Measurements from ENCODE around the gene NELFB. TPM values are rescaled to one million over a fixed set of nuclear protein-coding genes. Genes with fewer than 3 reads are reported as not detected.
"Not testable (repeated sequence)": the region's sequence is repeated elsewhere in the genome, so short reads cannot be mapped to it uniquely, and the experiment has no call there.

Gene NELFB
- total and polyA plus RNA-seq, 4 donors, result 4.7 to 24.6 (median 18.1) TPM

- TF ChIP-seq CTCF (IDR thresholded peaks at IDR 0.05; ENCODE audit: low read depth, low read length, missing input control), result no peak
These were observed 1.7 kb downstream of the NELFB start (continued) for GRCh38 chr9:137256856-137257255.

GRCh38 chr9:137262173-137262908 lies 7.2 kb downstream of the NELFB start:
- H3K9ac ChIP-seq (ENCODE audit: low read depth in 1 of 2, low read length in 2 of 2); H3K27me3 ChIP-seq (ENCODE audit: control insufficient read depth in 4 of 4, insufficient read depth in 4 of 4, low read length in 3 of 4); H3K9me3 ChIP-seq (ENCODE audit: control insufficient read depth in 4 of 4, low read length in 3 of 4); DNase-seq (ENCODE audit: low spot score); H3K4me3 ChIP-seq (ENCODE audit: low read depth in 1 of 3, low read length in 3 of 3); H3K27ac ChIP-seq (ENCODE audit: low read depth in 1 of 2, low read length in 2 of 2): not testable (repeated sequence)
- TF ChIP-seq CTCF (IDR thresholded peaks at IDR 0.05; ENCODE audit: low read depth, low read length, missing input control) (peak; percentile 27), RAD21 (IDR thresholded peaks at IDR 0.05) (peak in 1 of 2 donors; percentile 57)
- peaks cover 2 to 11% (median 6%) of the 10 kb centered on the region in 4 donors for H3K4me1 ChIP-seq (ENCODE audit: control insufficient read depth in 4 of 4, insufficient read depth in 4 of 4, low read length in 3 of 4)
- peaks cover 9 to 16% (median 12%) of the 10 kb centered on the region in 4 donors for H3K36me3 ChIP-seq (ENCODE audit: control insufficient read depth in 4 of 4, insufficient read depth in 3 of 4, low read depth in 1 of 4, low read length in 3 of 4)
- 43% methylated on average over 15 of the region's 15 CpGs for WGBS

- WGBS, result 90% methylated on average over 24 of the region's 24 CpGs
- no peaks in the 10 kb centered on the region for H3K27me3 ChIP-seq (ENCODE audit: control insufficient read depth in 4 of 4, insufficient read depth in 4 of 4, low read length in 3 of 4)
- no peak overlapping the region for H3K9ac ChIP-seq (ENCODE audit: low read depth in 1 of 2, low read length in 2 of 2)
- H3K9me3 ChIP-seq (ENCODE audit: control insufficient read depth in 4 of 4, low read length in 3 of 4), result no peaks in the 10 kb centered on the region
- no peak for TF ChIP-seq MAX (IDR thresholded peaks at IDR 0.05)
- no peak for TF ChIP-seq HNF4G (IDR thresholded peaks at IDR 0.05)
- TF ChIP-seq EGR1 (IDR thresholded peaks at IDR 0.05; ENCODE audit: low read depth in 2 of 2), result no peak
- TF ChIP-seq JUND (IDR thresholded peaks at IDR 0.05), result no peak
- no peak for TF ChIP-seq ATF3 (IDR thresholded peaks at IDR 0.05)
- TF ChIP-seq REST (IDR thresholded peaks at IDR 0.05), result no peak
- TF ChIP-seq CTCF (IDR thresholded peaks at IDR 0.05; ENCODE audit: low read depth, low read length, missing input control), result no peak
- TF ChIP-seq HNF4A (conservative IDR thresholded peaks at IDR 0.05), result no peak
- H3K4me3 ChIP-seq (ENCODE audit: low read depth in 1 of 3, low read length in 3 of 3), result no peak overlapping the region
- no peak for DNase-seq (ENCODE audit: low spot score)
- peaks cover 9 to 16% (median 12%) of the 10 kb centered on the region in 4 donors for H3K36me3 ChIP-seq (ENCODE audit: control insufficient read depth in 4 of 4, insufficient read depth in 3 of 4, low read depth in 1 of 4, low read length in 3 of 4)
- peaks cover 2 to 15% (median 7%) of the 10 kb centered on the region in 4 donors for H3K4me1 ChIP-seq (ENCODE audit: control insufficient read depth in 4 of 4, insufficient read depth in 4 of 4, low read length in 3 of 4)
- H3K27ac ChIP-seq (ENCODE audit: low read depth in 1 of 2, low read length in 2 of 2), result no peak overlapping the region
These were observed 7.8 kb downstream of the NELFB start for GRCh38 chr9:137262909-137263285.
